Brain pericyte (primary cell): ENCODE results near the gene PSMD14.

Experiments used
- DNase-seq: peaks from one replicate; pipeline ENCODE4 v3.0.0-alpha.2; 2012; ENCODE audit warnings: low read depth, low spot score

PSMD14 gene

GRCh38 chr2:161448431-161448830 is 140.2 kb downstream of the PSMD14 start:
- no peak for DNase-seq
